T-helper 1 cell (primary cell): ENCODE data around the gene PARP9.

Experiments
- DNase-seq, 5 donors: peaks; one replicate each; pipeline ENCODE4 v3.0.0-alpha.2; 2012 to 2020
- total RNA-seq, 4 donors: gene quantifications; one replicate each; lab custom pipeline; 2026; lab: John Stamatoyannopoulos, UW

Gene PARP9
- total RNA-seq = 44.6 to 74.6 (median 69.7) reads per million in 4 donors

DNA sequence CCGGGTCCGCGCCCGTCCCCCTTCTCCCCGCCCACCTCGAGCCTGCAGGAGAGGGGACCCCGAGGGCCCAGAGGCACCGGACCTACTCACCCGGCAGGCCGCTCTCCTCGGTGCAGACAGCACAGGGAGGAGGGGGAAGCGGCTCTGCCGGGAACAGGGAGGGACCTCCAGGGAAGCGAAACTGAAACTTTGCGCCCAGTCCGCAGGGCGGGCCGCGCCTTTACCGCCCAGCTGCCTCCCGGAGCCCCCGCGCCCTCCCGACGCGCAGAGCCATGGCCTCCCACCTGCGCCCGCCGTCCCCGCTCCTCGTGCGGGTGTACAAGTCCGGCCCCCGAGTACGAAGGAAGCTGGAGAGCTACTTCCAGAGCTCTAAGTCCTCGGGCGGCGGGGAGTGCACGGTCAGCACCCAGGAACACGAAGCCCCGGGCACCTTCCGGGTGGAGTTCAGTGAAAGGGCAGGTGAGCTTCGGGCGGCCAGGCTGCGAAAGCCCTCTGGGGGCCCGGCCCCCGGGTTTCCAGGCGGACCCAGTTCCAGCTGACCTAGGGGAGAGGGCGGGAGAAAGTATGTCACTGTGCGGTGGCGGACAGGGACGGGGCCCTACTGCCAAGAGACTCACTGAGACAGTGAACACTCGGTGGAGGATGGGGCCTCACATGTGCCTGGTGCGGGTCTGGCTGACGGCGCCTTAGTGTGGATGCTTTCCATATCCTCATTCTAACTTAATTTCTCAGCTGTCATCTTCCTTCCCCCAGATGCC, at the start of gene PARP9, which contains the start of gene DTX3L:
PARP9 (minus strand) TSS at position 146 of the 758 bp plus-strand sequence. CDS start 4,680 bp downstream, outside the sequence.
DTX3L (plus strand) TSS at position 184 of the 758 bp plus-strand sequence; CDS start at position 273, 89 bp downstream.
- peak; percentile 66 to 84 (median 74) for DNase-seq

- no peak for DNase-seq
These were observed 48.6 kb upstream of the PARP9 start for GRCh38 chr3:122612696-122613095.

DNA sequence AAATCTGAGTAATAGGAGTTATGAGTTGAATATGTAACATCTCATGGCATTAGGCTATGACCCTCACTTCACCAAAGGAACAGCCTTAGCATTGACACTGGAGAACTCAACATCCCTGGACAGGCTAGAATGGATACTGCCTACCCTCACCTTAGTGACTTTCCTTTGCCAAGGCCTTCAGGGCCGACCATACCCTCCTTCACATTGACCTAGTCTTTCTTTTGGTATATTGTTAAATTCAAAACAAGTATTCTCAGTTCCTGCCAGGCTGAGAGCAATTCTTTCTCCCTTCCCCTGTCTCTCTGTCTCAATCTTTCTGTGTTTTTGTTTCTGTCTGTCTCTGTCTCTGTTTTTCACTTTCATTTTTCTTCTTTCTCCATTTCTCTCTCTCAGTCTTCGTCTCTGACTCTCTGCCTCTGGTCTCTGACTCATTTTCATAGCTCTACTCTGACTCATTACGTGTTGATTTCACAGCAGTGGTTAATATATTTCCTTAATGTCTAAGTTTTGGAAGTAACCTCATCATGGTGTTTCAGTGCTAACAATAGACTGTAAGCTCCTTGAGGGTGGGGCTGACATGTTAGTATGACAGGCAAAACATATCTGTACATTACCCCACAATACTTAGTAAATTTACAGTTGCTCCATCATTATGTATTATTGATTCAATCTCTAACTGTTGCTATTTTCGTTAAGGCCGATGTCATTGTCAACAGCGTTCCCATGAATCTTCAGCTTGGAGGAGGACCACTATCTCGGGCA, 45.9 kb upstream of the PARP9 start:
- DNase-seq = peak in 1 of 5 donors; percentile 91

DNA sequence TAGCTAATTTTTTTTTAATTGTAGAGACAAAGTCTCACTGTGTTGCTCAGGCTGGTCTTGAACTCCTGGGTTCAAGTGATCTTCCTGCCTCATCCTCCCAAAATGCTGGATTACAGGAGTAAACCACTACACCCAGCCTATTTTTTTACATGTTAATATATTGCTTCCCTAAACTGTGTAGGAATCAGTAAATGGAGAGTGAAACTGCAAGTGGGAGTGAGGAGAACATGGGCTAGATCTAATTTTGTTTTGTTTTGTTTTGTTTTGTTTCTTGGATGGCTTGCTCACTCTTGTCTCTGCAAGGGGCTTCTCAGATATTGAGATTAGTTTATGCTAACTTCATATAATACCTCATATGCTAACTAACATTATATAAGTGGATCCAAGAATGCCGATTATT, 44.8 kb upstream of the PARP9 start:
- DNase-seq = no peak

- no peak for DNase-seq
These were observed 42.2 kb upstream of the PARP9 start for GRCh38 chr3:122606330-122606729.

DNA sequence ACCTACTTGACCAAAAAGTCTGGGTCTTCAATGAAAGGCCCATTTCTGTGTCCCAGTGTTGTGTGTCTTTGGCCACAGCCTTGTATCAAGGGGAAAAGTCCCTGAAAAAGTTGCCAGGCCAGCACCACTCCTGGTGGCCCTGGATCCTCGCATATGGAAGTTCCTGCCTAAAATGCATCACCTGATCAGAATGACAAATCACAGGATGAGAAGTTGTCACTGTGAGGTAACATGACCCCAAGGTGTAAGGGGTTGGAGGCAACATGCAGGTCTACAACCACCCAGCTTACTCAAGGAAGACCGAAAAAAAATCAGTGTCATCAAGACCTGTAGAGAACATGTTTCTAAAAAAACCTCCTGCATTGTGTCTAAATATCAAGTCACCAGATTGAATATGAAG, 39.0 kb upstream of the PARP9 start:
- DNase-seq = no peak

GRCh38 chr3:122602011-122602710, 38.1 kb upstream of the PARP9 start:
- DNase-seq = no peak

DNA sequence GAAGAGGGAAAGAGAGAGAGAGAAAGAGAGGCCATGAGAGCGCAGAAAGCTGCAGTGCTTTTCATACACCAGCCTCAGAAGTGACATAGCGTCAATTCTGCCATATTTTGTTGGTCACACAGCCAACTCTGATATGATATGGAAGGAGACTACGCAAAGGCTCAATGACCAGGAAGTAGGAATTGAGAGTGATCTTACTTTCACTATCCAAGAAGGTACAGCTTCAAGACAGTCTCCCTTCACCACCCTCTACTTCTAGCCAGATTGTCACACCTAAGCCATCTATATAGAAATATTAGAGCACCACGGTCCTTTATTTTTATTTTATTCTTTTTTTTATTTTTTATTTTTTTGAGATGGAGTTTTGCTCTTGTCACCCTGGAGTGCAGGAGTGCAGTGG, 34.5 kb upstream of the PARP9 start:
- no peak for DNase-seq

DNA sequence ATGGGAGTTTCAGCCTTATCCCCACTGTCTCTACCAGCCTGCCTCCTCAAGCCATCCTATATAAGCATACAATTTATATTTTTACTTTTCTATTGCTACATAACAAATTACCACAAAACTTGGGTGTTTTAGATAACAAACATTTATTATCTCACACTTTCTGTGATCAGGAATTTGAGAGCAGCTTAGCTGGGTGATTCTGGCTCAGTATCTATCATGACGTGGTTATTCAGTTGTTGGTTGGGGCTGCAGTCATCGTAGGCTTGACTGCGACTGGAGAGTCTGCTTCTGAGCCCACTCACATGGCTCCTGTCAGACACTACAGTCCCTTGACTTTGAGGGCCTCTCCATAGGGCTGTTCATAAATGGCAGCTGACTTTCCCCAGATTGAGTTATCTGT, 34.1 kb upstream of the PARP9 start:
- no peak for DNase-seq

DNA sequence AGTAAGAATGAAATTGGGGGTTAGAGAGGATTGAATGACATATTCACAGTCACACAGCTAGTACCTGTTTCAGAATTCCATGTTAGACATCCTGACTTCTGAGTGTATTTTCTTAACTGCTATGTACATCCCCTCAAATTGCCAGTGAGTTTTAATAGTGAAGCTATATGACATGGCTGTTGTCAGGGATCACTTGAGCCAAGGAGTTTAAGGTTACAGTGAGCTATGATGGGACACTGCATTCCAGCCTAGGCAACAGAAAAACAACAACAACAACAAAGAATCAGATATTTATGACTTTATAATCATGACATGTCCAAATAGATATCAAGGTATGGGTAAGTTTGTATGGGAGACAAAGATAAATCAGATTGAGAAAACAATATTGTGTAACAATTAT, 29.9 kb upstream of the PARP9 start:
- no peak for DNase-seq

DNA sequence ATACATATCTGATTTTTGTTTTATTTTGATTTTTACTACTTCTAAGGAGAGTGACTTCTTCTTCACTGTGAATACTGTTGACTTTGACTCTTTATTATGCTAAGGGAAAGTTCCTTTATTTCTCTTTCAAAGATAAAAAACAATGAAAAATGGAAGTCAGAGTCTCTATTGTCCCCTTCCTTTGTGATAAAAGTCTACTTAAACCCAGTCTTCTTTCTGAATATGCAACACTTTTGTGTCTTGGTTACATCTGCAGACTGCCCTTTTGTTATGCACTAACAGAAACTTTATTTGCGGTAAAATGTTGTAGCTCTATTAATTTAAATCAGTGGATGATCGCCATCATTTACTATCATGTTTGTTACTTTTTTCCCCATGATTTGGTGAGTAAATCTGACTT, 26.5 kb upstream of the PARP9 start:
- no peak for DNase-seq

GRCh38 chr3:122589297-122589696, 25.2 kb upstream of the PARP9 start:
- DNase-seq = no peak

GRCh38 chr3:122587572-122587971, 23.5 kb upstream of the PARP9 start:
- DNase-seq = no peak

DNA sequence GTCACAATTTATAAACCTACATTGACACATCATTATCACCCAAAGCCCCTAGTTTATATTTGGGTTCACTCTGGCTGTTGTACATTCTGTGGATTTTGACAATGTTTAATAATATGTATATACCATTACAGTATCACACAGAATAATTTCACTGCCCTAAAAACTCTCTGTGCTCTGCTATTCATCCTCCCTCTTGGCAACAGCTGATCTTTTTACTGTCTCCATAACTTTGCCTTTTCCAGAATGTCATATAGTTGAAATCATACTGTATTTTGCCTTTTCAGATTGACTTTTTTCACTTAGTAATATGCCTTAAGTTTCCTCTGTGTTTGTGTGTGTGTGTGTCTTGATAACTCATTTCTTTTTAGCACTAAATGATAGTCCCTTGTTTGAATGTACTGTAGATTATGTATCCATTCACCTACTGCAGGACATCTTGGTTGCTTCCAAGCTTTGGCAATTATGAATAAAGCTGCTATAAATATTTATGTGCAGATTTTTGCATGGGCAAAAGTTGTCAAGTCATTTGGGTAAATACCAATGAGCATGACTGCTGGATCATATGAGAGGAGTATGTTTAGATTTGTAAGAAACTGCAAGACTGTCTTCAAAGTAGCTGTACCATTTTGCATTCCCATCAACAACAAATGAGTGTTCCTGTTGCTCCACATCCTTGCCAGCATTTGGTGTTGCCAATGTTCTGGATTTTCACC, 22.8 kb upstream of the PARP9 start:
- DNase-seq = no peak

GRCh38 chr3:122586098-122586497, 22.0 kb upstream of the PARP9 start:
- DNase-seq = no peak

- DNase-seq = no peak
These were observed 18.3 kb upstream of the PARP9 start for GRCh38 chr3:122582390-122582789.

GRCh38 chr3:122581622-122582021, 17.5 kb upstream of the PARP9 start:
- no peak for DNase-seq

- no peak for DNase-seq
These were observed 16.4 kb upstream of the PARP9 start for GRCh38 chr3:122580470-122580869.

DNA sequence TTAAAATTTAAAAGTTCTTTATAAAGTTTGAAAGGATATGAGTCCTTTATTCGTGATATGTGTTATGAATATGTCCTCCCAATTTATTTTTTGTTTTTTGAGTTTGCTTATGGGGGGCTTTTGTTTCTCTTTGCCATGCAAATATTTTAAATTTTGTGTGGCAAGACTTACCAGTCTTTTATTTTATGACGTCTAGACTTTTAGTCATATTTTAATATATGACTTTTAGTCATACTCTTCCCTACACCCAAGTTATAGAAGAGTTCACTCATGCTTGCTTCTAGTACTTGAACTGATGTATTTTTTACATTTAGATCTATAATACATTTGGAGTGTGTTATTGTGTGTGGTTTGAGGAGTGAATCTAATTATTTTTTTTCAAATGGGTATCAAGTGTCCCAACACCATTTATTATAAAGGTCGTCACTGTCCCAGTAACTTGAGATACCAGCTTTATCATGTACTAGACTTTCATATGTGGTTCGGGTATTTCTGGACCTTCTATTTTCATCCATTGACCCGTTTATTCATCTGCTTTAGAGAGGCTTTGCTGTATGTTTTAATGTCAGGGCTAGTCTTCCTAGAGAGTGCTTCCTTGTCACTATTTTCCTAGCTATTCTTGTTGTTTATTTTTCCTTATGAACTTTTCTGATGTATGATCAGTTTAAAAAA, 14.1 kb upstream of the PARP9 start:
- DNase-seq = no peak

DNA sequence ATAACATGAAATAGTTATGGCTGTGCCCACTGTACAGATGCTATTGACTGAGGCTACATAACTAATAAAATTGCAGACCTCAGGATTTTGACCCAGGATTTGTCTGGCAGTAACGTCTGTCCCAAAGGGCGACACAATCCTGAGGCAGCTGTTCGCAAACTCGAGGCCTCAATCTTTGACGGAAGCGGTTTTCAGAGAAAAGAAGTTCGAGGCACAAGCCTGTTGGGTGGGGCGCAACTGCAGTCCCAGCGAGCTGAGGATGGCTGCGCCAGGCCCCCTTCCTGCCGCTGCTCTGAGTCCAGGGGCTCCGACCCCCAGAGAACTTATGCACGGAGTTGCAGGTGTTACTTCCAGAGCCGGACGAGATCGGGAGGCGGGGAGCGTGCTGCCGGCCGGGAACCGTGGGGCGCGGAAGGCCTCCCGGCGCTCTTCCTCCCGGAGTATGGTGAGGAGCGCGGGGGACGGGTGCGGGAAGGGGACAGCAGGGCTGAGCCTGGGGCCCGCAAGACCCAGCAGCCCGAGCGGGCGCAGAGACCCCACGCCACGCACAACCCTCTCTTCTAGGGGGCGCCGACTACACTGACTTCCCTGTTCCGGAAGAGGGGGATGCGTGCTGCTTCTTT, 13.4 kb upstream of the PARP9 start, which contains the start of gene PARP15:
PARP15 (plus strand) TSS at position 242 of the 623 bp plus-strand sequence; CDS start at position 260, 18 bp downstream.
- DNase-seq = peak in 4 of 5 donors; percentile 16 to 66 (median 22)
